WTC11 (cell line): ENCODE results near the gene PREX1. TPM values are rescaled to one million over a fixed set of nuclear protein-coding genes. Genes with fewer than 3 reads are reported as not detected.

Experiments used
- ATAC-seq: fragments of 200-7000 bp; cut with Tn5 transposase; 2 replicates; pipeline ENCODE4 v1.10.0; 2021; ENCODE audit warnings: mild to moderate bottlenecking, moderate library complexity
- CTCF ChIA-PET: fragments of 300-600 bp; sonication (Branson Sonifier 250); formaldehyde crosslinking; loops from one replicate; lab custom pipeline; 2021; ENCODE audit warnings: antibody characterized with exemption; lab: Charles Lee
- POLR2A ChIA-PET: fragments of 350-600 bp; sonication (Branson Sonifier 250); formaldehyde crosslinking; loops from one replicate; lab custom pipeline; 2021; ENCODE audit warnings: antibody characterized with exemption; lab: Charles Lee
- DNase-seq: peaks from one replicate; pipeline ENCODE4 v3.0.0; 2021; ENCODE audit warnings: low spot score
- H3K27ac Mint-ChIP-seq: 2 replicates; pipeline ENCODE4 v1.8.0; 2021; ENCODE audit warnings: mixed read lengths
- H3K27me3 Mint-ChIP-seq: 2 replicates; pipeline ENCODE4 v1.8.0; 2021; ENCODE audit warnings: low read depth, mild to moderate bottlenecking, moderate library complexity, mixed read lengths
- H3K36me3 Mint-ChIP-seq: 2 replicates; pipeline ENCODE4 v1.8.0; 2021; ENCODE audit warnings: mixed read lengths
- H3K4me1 Mint-ChIP-seq: 2 replicates; pipeline ENCODE4 v1.8.0; 2022; ENCODE audit warnings: mixed read lengths
- H3K4me3 Mint-ChIP-seq: 2 replicates; pipeline ENCODE4 v1.8.0; 2021; ENCODE audit warnings: mild to moderate bottlenecking, moderate library complexity, mixed read lengths
- H3K9me3 Mint-ChIP-seq: 2 replicates; pipeline ENCODE4 v1.8.0; 2021; ENCODE audit warnings: mixed read lengths
- ELF4 ChIP-seq: sonication (generic); formaldehyde crosslinking; IDR thresholded peaks from 2 replicates; pipeline ENCODE4 v1.8.1; 2022; ENCODE audit warnings: low read depth, mild to moderate bottlenecking, moderate library complexity, missing genetic modification reagents
- HMGA2 ChIP-seq: fragments of 250-450 bp; sonication (Bioruptor Pico); IDR thresholded peaks from 2 replicates; pipeline ENCODE4 v1.4.0; 2021; ENCODE audit warnings: mild to moderate bottlenecking, moderate library complexity
- HMGXB4 ChIP-seq: sonication (generic); formaldehyde crosslinking; IDR thresholded peaks from 2 replicates; pipeline ENCODE4 v1.8.1; 2023; ENCODE audit warnings: mild to moderate bottlenecking, moderate library complexity, missing genetic modification reagents
- IRF1 ChIP-seq: sonication (generic); formaldehyde crosslinking; IDR thresholded peaks from 2 replicates; pipeline ENCODE4 v1.8.0; 2023; ENCODE audit warnings: missing genetic modification reagents
- MLX ChIP-seq: sonication (generic); formaldehyde crosslinking; IDR thresholded peaks from 2 replicates; pipeline ENCODE4 v1.8.1; 2023; ENCODE audit warnings: mild to moderate bottlenecking, missing genetic modification reagents, moderate library complexity
- MXD4 ChIP-seq: fragments of 250-450 bp; sonication (Bioruptor Pico); IDR thresholded peaks from 2 replicates; pipeline ENCODE4 v1.8.0; 2021; ENCODE audit warnings: mild to moderate bottlenecking, moderate library complexity, borderline replicate concordance
- NFYB ChIP-seq: sonication (generic); formaldehyde crosslinking; conservative IDR thresholded peaks from 2 replicates; pipeline ENCODE4 v1.8.0; 2022; ENCODE audit warnings: low read depth, missing genetic modification reagents
- PREB ChIP-seq: sonication (generic); formaldehyde crosslinking; IDR thresholded peaks from 2 replicates; pipeline ENCODE4 v1.8.1; 2022; ENCODE audit warnings: mild to moderate bottlenecking, missing genetic modification reagents, moderate library complexity, borderline replicate concordance
- TCF7 ChIP-seq: sonication (generic); formaldehyde crosslinking; IDR thresholded peaks from 2 replicates; pipeline ENCODE4 v1.8.0; 2022; ENCODE audit warnings: mild to moderate bottlenecking, low read depth, missing genetic modification reagents, moderate library complexity
- ZBTB43 ChIP-seq: sonication (generic); formaldehyde crosslinking; IDR thresholded peaks from 2 replicates; pipeline ENCODE4 v1.8.1; 2023; ENCODE audit warnings: mild to moderate bottlenecking, missing genetic modification reagents
- ZNF281 ChIP-seq: sonication (generic); formaldehyde crosslinking; IDR thresholded peaks from 2 replicates; pipeline ENCODE4 v1.8.0; 2023; ENCODE audit warnings: mild to moderate bottlenecking, missing genetic modification reagents
- ZNF396 ChIP-seq: fragments of 250-450 bp; sonication (Bioruptor Pico); IDR thresholded peaks from 2 replicates; pipeline ENCODE4 v1.8.0; 2021; ENCODE audit warnings: mild to moderate bottlenecking, moderate library complexity, borderline replicate concordance
- ZNF425 ChIP-seq: fragments of 250-450 bp; sonication (Bioruptor Pico); conservative IDR thresholded peaks from 2 replicates; pipeline ENCODE4 v1.9.0; 2021; ENCODE audit warnings: mild to moderate bottlenecking
- ZNF512 ChIP-seq: sonication (generic); formaldehyde crosslinking; IDR thresholded peaks from 2 replicates; pipeline ENCODE4 v1.8.1; 2022; ENCODE audit warnings: missing genetic modification reagents, borderline replicate concordance
- total RNA-seq: library from RNA; stranded (reverse); gene quantifications from 3 replicates; pipeline ENCODE4 v1.2.3, GENCODE V29; 2021

PREX1 gene
- total RNA-seq, 1 experiment from 2014 or later = 17.3 TPM

GRCh38 chr20:48803176-48804053 is 24.4 kb downstream of the PREX1 start:
- H3K4me1 Mint-ChIP-seq = peaks cover 6% of the 10 kb centered on the region
- ChIA-PET CTCF (interaction anchor here (1.1 to 1.3 kb wide), 2 partner anchors 11 to 146 kb away, joined by 3 to 6 read pairs; no protein-coding TSS in a partner anchor), POLR2A (no interaction called here)
- DNase-seq = no peak
- H3K4me3 Mint-ChIP-seq = no peak overlapping the region
- no peak for ATAC-seq
- no peak for TF ChIP-seq HMGXB4 (CRISPR knock-in tag)
- TF ChIP-seq NFYB (CRISPR knock-in tag) = no peak
- TF ChIP-seq ZNF281 (CRISPR knock-in tag) = no peak
- TF ChIP-seq MLX (CRISPR knock-in tag) = no peak
- no peak for TF ChIP-seq HMGA2 (CRISPR knock-in tag)
- TF ChIP-seq ZNF425 (CRISPR knock-in tag) = no peak
- TF ChIP-seq IRF1 (CRISPR knock-in tag) = no peak
- no peak for TF ChIP-seq ZNF512 (CRISPR knock-in tag)
- TF ChIP-seq ZNF396 = no peak
- no peak for TF ChIP-seq TCF7
- no peak for TF ChIP-seq MXD4
- TF ChIP-seq PREB (CRISPR knock-in tag) = no peak
- no peak for TF ChIP-seq ELF4
- no peak for TF ChIP-seq ZBTB43 (CRISPR knock-in tag)
- H3K9me3 Mint-ChIP-seq = peaks cover 24% of the 10 kb centered on the region
- H3K36me3 Mint-ChIP-seq = peaks cover 6% of the 10 kb centered on the region; the same call in 1 of the 2 replicates
- H3K27ac Mint-ChIP-seq = no peak overlapping the region
- H3K27me3 Mint-ChIP-seq = peaks cover 2% of the 10 kb centered on the region; the same call in 1 of the 2 replicates
